ENCODE results near the gene KBTBD13. TPM values are rescaled to one million over a fixed set of nuclear protein-coding genes. Genes with fewer than 3 reads are reported as not detected.

KBTBD13 gene
- total RNA-seq, 1 experiment from 2014 or later: not detected

GRCh38 chr15:65028921-65029735, 47.4 kb upstream of the KBTBD13 start, which contains the start of gene MTFMT:
MTFMT (minus strand) TSS chr15:65029639; CDS start chr15:65029613, 26 bp downstream.
- CTCF ChIA-PET: interaction anchor here (0.6 to 0.9 kb wide), 2 partner anchors 151 to 376 kb away, joined by 3 read pairs; no protein-coding TSS in a partner anchor
- H3K27me3 Mint-ChIP-seq (ENCODE audit: insufficient read depth, unreplicated experiment): no peaks in the 10 kb centered on the region
- POLR2A ChIA-PET: interaction anchor here (1.5 kb wide), 1 partner anchor 39 kb away, joined by 4 read pairs; the partner anchor contains the start of gene SPG21
- peak within 1 kb of the TSS; percentile 5 for H3K27ac Mint-ChIP-seq (ENCODE audit: low read depth, unreplicated experiment)
- no peak for TF ChIP-seq CTCF (IDR thresholded peaks at IDR 0.05; ENCODE audit: unreplicated experiment)
- no TSS peak for BruUV-seq (replicated peaks)
- peaks cover 20% of the 10 kb centered on the region for H3K36me3 Mint-ChIP-seq (ENCODE audit: insufficient read depth, unreplicated experiment)
- H3K9me3 Mint-ChIP-seq (ENCODE audit: unreplicated experiment): no peaks in the 10 kb centered on the region
- peak; percentile 84 for DNase-seq (ENCODE audit: unreplicated experiment)
- peaks cover 27% of the 10 kb centered on the region for H3K4me1 Mint-ChIP-seq (ENCODE audit: insufficient read depth, unreplicated experiment)
- H3K4me3 Mint-ChIP-seq (ENCODE audit: unreplicated experiment): peak within 1 kb of the TSS; percentile 73
- intact Hi-C loops (cut with micrococcal nuclease): no loop called here

DNA sequence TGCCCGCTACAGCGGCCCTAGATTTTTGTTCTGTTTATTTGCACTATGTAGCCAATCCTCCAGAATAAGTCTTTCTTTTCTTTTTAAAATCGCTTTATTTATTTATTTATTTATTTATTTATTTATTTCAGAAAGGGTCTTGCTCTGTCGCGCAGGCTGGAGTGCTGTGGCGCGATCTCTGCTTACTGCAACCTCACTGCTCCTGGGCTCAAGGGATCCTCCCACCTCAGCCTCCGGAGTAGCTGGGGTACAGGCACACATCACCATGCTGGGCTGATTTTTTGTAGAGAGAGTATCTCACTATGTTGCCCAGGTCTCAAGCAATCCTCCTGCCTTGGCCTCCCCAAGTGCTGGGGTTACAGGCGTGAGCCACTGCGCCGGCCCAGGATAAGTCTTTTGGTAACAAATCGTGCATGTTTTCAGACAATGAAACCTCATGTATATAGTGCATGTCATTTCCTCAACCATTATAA, 46.8 kb upstream of the KBTBD13 start:
- Mint-ChIP-seq H3K27me3 (ENCODE audit: insufficient read depth, unreplicated experiment) (no peaks in the 10 kb centered on the region), H3K9me3 (ENCODE audit: unreplicated experiment) (no peaks in the 10 kb centered on the region), H3K27ac (ENCODE audit: low read depth, unreplicated experiment) (no peak overlapping the region), H3K4me3 (ENCODE audit: unreplicated experiment) (peak overlapping the region; percentile 73), H3K4me1 (ENCODE audit: insufficient read depth, unreplicated experiment) (peaks cover 22% of the 10 kb centered on the region), H3K36me3 (ENCODE audit: insufficient read depth, unreplicated experiment) (peaks cover 14% of the 10 kb centered on the region)
- BruUV-seq (replicated peaks): no TSS peak
- intact Hi-C loops (cut with micrococcal nuclease): loop anchor here (5.0 kb wide), 1 partner anchor 297 kb away; no protein-coding TSS in a partner anchor
- no peak for DNase-seq (ENCODE audit: unreplicated experiment)
- ChIA-PET CTCF (interaction anchor here (0.9 kb wide), 1 partner anchor 150 kb away, joined by 3 read pairs; no protein-coding TSS in a partner anchor), POLR2A (interaction anchor here (0.7 to 0.9 kb wide), 2 partner anchors 153 to 359 kb away, joined by 3 read pairs; no protein-coding TSS in a partner anchor)
- no peak for TF ChIP-seq CTCF (IDR thresholded peaks at IDR 0.05; ENCODE audit: unreplicated experiment)

GRCh38 chr15:65032801-65033537, 43.6 kb upstream of the KBTBD13 start:
- ChIA-PET POLR2A (interaction anchor here (0.8 to 2.3 kb wide), 4 partner anchors 10 to 264 kb away, joined by 3 to 12 read pairs (median 4); partner anchors contain the start of gene SPG21), CTCF (interaction anchor here (0.5 to 1.7 kb wide), 15 partner anchors 18 to 768 kb away, joined by 3 to 13 read pairs (median 3); no protein-coding TSS in a partner anchor)
- Mint-ChIP-seq H3K27ac (ENCODE audit: low read depth, unreplicated experiment) (no peak overlapping the region), H3K4me3 (ENCODE audit: unreplicated experiment) (no peak overlapping the region), H3K36me3 (ENCODE audit: insufficient read depth, unreplicated experiment) (no peaks in the 10 kb centered on the region), H3K4me1 (ENCODE audit: insufficient read depth, unreplicated experiment) (peaks cover 7% of the 10 kb centered on the region), H3K9me3 (ENCODE audit: unreplicated experiment) (no peaks in the 10 kb centered on the region), H3K27me3 (ENCODE audit: insufficient read depth, unreplicated experiment) (no peaks in the 10 kb centered on the region)
- no TSS peak for BruUV-seq (replicated peaks)
- TF ChIP-seq CTCF (IDR thresholded peaks at IDR 0.05; ENCODE audit: unreplicated experiment): peak; percentile 45
- intact Hi-C loops (cut with micrococcal nuclease): loop anchor here (1.0 to 5.0 kb wide), 6 partner anchors 50 to 301 kb away; partner anchors contain the start of genes CLPX and RNU5A-1
- DNase-seq (ENCODE audit: unreplicated experiment): peak; percentile 84
